NOMO-1 (cell line): ENCODE results near the gene XAB2.
"Not testable (repeated sequence)": the region's sequence is repeated elsewhere in the genome, so short reads cannot be mapped to it uniquely, and the experiment has no call there.

ENCODE experiments used
- DNase-seq, 2 experiments: peaks; one replicate each; lab custom pipeline; 2025; ENCODE audit not compliant: unreplicated experiment in 2 of 2; lab: John Stamatoyannopoulos, UW

The XAB2 gene

DNA sequence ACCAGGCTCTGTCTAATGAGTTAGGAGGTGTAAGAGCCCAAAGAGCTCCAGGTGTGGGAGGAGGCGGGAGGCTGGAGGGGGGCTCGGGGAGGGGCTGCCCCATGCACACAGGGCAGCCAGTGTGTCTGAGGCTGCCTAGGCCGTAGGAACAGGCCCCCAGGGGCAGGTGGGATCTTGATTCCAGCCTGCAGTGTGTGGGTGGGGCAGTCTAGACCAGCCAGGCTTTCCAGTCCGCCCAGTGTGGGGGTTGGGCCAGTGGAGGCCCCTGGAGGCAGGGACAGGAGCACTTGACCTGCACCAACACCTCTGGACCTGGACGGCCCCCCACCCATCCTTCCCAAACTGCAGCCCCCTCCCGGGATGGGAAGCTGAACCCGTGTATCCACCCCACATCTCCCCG is 39.1 kb downstream of the XAB2 start:
- no peak for DNase-seq

DNA sequence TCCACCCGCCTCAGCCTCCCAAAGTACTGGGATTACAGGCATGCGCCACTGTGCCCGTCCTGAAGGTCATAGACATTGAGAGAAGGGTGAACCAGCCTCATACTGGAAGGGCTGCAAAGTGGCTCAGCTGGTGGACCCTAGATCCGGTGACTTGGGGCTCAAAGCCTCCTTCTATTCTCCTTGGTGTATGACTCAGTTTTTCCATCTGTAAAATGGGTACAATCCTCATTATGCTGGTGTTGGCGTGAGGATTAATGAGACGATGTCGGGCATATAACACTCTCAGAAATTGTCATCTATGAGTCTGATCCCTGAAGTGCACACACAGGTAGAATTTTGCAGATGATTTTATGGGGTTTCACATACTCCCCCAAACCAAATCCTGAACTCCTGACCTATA is 39.5 kb downstream of the XAB2 start:
- DNase-seq = no peak

DNA sequence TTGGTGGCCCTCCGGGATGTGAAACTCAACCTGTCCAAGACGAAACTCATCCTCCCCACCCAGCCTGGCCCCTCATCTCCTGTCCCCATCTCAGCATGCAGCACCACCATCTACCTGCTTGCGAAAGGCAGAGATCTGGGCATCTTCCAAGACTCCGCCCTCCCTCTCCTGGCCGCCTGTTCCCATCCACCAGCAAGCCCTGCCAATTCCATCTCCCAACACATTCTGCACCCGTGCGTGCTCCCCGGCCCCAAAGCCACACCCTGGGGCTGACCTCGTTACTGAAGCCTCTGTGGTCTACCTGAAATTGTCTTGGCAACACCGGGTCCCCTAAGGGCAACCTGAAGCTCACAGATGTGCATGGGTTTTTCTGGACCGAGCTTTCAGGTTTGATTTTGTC is 46.9 kb downstream of the XAB2 start:
- no peak for DNase-seq

DNA sequence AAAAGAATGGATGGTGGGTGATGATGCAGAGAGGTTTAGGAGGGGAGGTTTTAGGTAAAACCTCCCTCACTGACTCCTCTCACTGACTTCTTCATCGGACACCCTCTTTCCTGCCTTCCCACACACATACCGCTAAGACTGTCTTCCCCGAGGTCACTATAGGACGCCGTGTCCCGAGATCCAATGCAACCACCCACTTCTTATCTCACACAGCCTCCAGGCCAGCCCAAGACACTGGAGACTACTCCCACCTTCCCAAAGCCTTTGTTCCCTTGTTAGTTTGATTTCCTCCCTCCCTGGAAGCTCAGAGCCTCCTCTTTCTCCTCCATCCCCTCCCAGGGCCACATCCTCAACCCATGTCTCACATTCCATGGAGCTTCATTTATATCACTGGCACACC is 50.2 kb downstream of the XAB2 start:
- DNase-seq = no peak

DNA sequence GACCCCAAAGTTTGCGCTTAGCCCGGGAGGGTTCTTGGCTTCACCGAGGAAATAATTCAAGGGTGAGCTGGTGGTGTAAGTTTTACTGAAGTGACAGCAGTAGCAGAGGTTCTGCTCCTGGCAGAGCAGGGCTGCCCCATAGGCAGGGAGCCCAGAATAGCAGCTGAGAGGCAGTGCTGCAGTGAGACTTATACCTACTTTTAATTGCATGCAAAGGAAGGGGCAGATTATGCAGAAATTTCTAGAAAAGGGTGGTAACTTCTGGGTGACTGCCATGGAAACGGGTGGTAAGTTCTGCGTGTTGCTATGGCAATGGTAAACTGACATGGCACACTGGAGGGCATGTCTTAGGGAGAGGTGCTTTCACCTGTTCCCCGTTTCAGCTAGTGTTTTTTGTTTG is 51.2 kb downstream of the XAB2 start:
- no peak for DNase-seq

DNA sequence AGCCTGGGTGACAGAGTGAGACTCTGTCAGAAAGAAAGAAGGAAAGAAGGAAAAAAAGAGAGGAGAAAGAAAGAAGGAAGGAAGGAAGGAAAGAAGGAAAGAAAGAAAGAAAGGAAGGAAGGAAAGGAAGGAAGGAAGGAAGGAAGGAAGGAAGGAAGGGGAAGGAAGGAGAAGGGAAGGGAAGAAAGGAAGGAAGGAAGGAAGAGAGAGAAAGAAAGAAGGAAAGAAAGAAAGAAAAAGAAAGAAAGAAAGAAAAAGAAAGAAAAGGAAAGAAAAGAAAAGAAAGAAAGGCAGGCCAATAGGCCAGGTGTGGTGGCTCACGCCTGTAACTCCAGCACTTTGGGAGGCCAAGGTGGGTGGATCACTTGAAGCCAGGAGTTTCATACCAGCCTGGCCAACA is 51.9 kb downstream of the XAB2 start:
- DNase-seq = not testable (repeated sequence)

DNA sequence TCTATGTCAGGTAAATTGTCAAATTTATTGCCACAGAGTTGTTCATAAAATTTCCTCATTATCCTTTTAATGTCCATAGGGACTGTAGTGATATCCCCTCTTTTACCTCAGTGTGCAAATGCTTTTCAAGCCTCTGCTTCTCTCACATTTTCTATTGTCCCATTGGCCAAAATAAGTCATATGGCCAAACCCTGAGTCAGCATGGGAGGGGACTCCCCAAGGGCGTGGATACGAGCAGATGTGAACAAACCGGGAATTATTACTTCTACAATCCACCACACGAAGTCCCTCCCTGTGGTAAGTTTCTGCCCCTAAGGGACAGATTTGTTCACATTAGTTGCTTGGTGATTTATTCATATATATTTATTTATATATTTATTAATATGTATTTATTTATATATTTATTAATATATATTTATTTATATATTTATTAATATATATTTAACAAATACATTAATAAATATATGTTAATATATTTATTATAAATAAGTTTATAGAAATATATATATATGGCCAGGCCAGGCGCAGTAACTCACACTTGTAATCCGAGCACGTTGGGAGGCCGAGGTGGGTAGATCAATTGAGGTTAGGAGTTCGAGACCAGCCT is 53.8 kb downstream of the XAB2 start:
- DNase-seq = peak; percentile 63 to 80

DNA sequence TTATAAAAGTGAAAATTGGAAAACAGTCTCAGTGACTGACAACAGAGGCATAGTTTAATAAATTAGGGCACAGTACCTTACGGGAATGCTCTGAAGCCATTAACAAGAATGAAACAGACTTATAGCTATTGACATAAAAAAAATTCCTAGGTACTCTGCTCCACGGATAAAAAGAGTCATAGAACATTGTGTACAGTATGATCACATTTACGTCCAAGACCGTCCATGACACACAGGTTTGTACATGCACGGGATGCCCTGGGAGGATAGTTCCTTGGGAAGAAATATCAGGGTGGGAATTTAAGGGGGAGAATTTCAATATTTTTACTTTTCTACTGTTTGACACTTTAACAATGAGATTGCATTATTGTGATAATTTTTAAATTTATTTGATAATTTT is 58.6 kb downstream of the XAB2 start:
- DNase-seq = no peak
